Activated B cell treated with CpG ODN at 0.5 μM for 24 hours (primary cell): ENCODE data around the gene TFE3. TPM values are rescaled to one million over a fixed set of nuclear protein-coding genes. Genes with fewer than 3 reads are reported as not detected.

ENCODE experiments used
- ATAC-seq: fragments of 200-7000 bp; cut with Tn5 transposase; one replicate; pipeline ENCODE4 v1.10.0; 2021; ENCODE audit warnings: low read depth, mild to moderate bottlenecking, moderate library complexity
- CTCF ChIA-PET: fragments of 350-600 bp; sonication (Branson Sonifier 250); formaldehyde crosslinking; loops from one replicate; lab custom pipeline; 2021; ENCODE audit warnings: antibody characterized with exemption; lab: Charles Lee
- POLR2A ChIA-PET: fragments of 350-600 bp; sonication (Branson Sonifier 250); formaldehyde crosslinking; loops from one replicate; lab custom pipeline; 2021; ENCODE audit warnings: antibody characterized with exemption; lab: Charles Lee
- DNase-seq: peaks from one replicate; pipeline ENCODE4 v3.0.0; 2022
- H3K27ac Mint-ChIP-seq: one replicate; pipeline ENCODE4 v1.8.0; 2020; ENCODE audit warnings: mixed read lengths
- H3K27me3 Mint-ChIP-seq: one replicate; pipeline ENCODE4 v1.8.0; 2021; ENCODE audit warnings: mixed read lengths
- H3K36me3 Mint-ChIP-seq: one replicate; pipeline ENCODE4 v1.8.0; 2021; ENCODE audit warnings: low read depth, mixed read lengths
- H3K4me1 Mint-ChIP-seq: one replicate; pipeline ENCODE4 v1.8.0; 2021; ENCODE audit warnings: mixed read lengths
- H3K4me3 Mint-ChIP-seq: one replicate; pipeline ENCODE4 v1.8.0; 2020; ENCODE audit warnings: mild to moderate bottlenecking, mixed read lengths
- H3K9me3 Mint-ChIP-seq: one replicate; pipeline ENCODE4 v1.8.0; 2020; ENCODE audit warnings: mixed read lengths
- CTCF ChIP-seq: fragments of 200-600 bp; IDR thresholded peaks from one replicate; pipeline ENCODE4 v1.8.0; 2022; ENCODE audit warnings: antibody characterized with exemption, mild to moderate bottlenecking
- intact Hi-C: fragments of 100-400 bp; cut with micrococcal nuclease; formaldehyde crosslinking; loops from one replicate; pipeline ENCODE4 v1.15.1; 2024
- total RNA-seq: library from RNA; stranded (reverse); gene quantifications from 2 replicates; pipeline ENCODE4 v1.2.3, GENCODE V29; 2022

The TFE3 gene
- total RNA-seq = 31.1 and 33.3 TPM in 2 replicates

- Mint-ChIP-seq H3K9me3 (no peaks in the 10 kb centered on the region), H3K4me3 (peak within 1 kb of the TSS; percentile 89), H3K36me3 (peaks cover 13% of the 10 kb centered on the region), H3K4me1 (peaks cover 33% of the 10 kb centered on the region), H3K27ac (peak within 1 kb of the TSS; percentile 85), H3K27me3 (no peaks in the 10 kb centered on the region)
- intact Hi-C loops = loop anchor here (1.0 to 10.0 kb wide), 11 partner anchors 10 to 395 kb away; partner anchors contain the start of genes GRIPAP1, PQBP1, PRAF2 and TIMM17B
- ChIA-PET CTCF (interaction anchor here (0.9 to 2.4 kb wide), 3 partner anchors 41 to 395 kb away, joined by 3 to 8 read pairs (median 3); partner anchors contain the start of genes GRIPAP1 and KCND1), POLR2A (interaction anchor here (0.6 to 4.1 kb wide), 27 partner anchors 10 to 1487 kb away, joined by 3 to 39 read pairs (median 3); partner anchors contain the start of genes GRIPAP1, HDAC6, KCND1 and OTUD5)
- no peak for TF ChIP-seq CTCF
- ATAC-seq (peak; percentile 86), DNase-seq (peak; percentile 82)
Measured at GRCh38 chrX:49043220-49043986, at the start of gene TFE3. TFE3 (minus strand) TSS chrX:49043357; CDS start chrX:49043226, 131 bp downstream.

GRCh38 chrX:49089553-49089952 is 46.4 kb upstream of the TFE3 start:
- POLR2A ChIA-PET = no interaction called here
- no peaks in the 10 kb centered on the region for H3K4me1 Mint-ChIP-seq
- H3K27me3 Mint-ChIP-seq = no peaks in the 10 kb centered on the region
- no peak overlapping the region for H3K4me3 Mint-ChIP-seq
- H3K9me3 Mint-ChIP-seq = no peaks in the 10 kb centered on the region
- TF ChIP-seq CTCF = no peak
- intact Hi-C loops = no loop called here
- CTCF ChIA-PET = no interaction called here
- no peak overlapping the region for H3K27ac Mint-ChIP-seq
- no peak for ATAC-seq
- no peaks in the 10 kb centered on the region for H3K36me3 Mint-ChIP-seq
- no peak for DNase-seq

- Mint-ChIP-seq H3K4me3 (no peak overlapping the region), H3K36me3 (peaks cover 12% of the 10 kb centered on the region), H3K27ac (no peak overlapping the region), H3K27me3 (no peaks in the 10 kb centered on the region), H3K9me3 (no peaks in the 10 kb centered on the region), H3K4me1 (peaks cover 10% of the 10 kb centered on the region)
- TF ChIP-seq CTCF = no peak
- DNase-seq = no peak
- intact Hi-C loops = no loop called here
- CTCF ChIA-PET = no interaction called here
- no peak for ATAC-seq
- POLR2A ChIA-PET = no interaction called here
Measured at GRCh38 chrX:49082271-49082871, 39.2 kb upstream of the TFE3 start.

- no peak for TF ChIP-seq CTCF
- Mint-ChIP-seq H3K27ac (peak within 1 kb of the TSS; percentile 98), H3K4me3 (peak within 1 kb of the TSS; percentile 91), H3K36me3 (peaks cover 20% of the 10 kb centered on the region), H3K9me3 (no peaks in the 10 kb centered on the region), H3K4me1 (peaks cover 10% of the 10 kb centered on the region), H3K27me3 (no peaks in the 10 kb centered on the region)
- peak; percentile 58 for DNase-seq
- ChIA-PET CTCF (interaction anchor here (0.7 kb wide), 1 partner anchor 76 kb away, joined by 3 read pairs; no protein-coding TSS in a partner anchor), POLR2A (interaction anchor here (0.6 to 2.1 kb wide), 22 partner anchors 9 to 278 kb away, joined by 3 to 15 read pairs (median 5); partner anchors contain the start of genes CACNA1F, CCDC120, CCDC22 and GPKOW)
- ATAC-seq = peak; percentile 83
- intact Hi-C loops = loop anchor here (2.0 to 10.0 kb wide), 3 partner anchors 21 to 275 kb away; partner anchors contain the start of gene HDAC6
Measured at GRCh38 chrX:49079489-49080428, 36.6 kb upstream of the TFE3 start, which contains the start of gene WDR45. WDR45 (minus strand) TSS chrX:49079887; CDS start chrX:49078095, 1,792 bp downstream.
